Prostate gland (tissue), 2 donors: Measurements from ENCODE around the gene TBCEL.

ENCODE experiments used
- POLR2A ChIP-seq: fragments of 450-650 bp; IDR thresholded peaks from one replicate; pipeline ENCODE4 v1.6.1; 2016; ENCODE audit warnings: antibody characterized with exemption, mild to moderate bottlenecking
- TF ChIP-seq, protein P1 (sequence below), 4 experiments: fragments of 200-600 bp in 2 of 4; fragments of 450-650 bp in 2 of 4; sonication (generic) in 2 of 4; IDR thresholded peaks; 1 replicate in 3 of 4; 2 replicates in 1 of 4; pipeline ENCODE4 v1.5.1; 2016 to 2019; ENCODE audit warnings: antibody characterized with exemption in 4 of 4, mild to moderate bottlenecking in 2 of 4, moderate library complexity in 2 of 4

DNA sequence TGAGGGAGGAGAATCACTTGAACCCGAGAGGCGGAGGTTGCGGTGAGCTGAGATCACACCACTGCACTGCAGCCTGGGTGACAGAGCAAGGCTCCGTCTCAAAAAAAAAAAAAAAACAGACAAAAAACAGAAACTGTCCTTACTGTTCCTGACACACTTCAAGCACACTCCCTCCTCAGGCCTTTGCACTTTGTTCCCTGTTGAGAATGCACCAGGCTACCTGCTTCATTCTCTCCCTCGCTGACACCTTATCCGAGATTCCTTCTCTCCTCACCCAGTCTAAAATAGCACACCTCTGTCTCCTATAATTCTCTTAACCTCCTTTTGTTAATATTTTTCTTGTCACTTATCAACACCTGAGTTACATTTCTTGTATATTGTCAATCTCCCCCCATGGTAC lies 44.9 kb downstream of the TBCEL start:
- no peak for TF ChIP-seq POLR2A
- TF ChIP-seq, protein P1, sequence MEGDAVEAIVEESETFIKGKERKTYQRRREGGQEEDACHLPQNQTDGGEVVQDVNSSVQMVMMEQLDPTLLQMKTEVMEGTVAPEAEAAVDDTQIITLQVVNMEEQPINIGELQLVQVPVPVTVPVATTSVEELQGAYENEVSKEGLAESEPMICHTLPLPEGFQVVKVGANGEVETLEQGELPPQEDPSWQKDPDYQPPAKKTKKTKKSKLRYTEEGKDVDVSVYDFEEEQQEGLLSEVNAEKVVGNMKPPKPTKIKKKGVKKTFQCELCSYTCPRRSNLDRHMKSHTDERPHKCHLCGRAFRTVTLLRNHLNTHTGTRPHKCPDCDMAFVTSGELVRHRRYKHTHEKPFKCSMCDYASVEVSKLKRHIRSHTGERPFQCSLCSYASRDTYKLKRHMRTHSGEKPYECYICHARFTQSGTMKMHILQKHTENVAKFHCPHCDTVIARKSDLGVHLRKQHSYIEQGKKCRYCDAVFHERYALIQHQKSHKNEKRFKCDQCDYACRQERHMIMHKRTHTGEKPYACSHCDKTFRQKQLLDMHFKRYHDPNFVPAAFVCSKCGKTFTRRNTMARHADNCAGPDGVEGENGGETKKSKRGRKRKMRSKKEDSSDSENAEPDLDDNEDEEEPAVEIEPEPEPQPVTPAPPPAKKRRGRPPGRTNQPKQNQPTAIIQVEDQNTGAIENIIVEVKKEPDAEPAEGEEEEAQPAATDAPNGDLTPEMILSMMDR (IDR thresholded peaks at IDR 0.05): no peak
